WTC11 (cell line): ENCODE data around the gene RAB7A. TPM values are rescaled to one million over a fixed set of nuclear protein-coding genes. Genes with fewer than 3 reads are reported as not detected.

ENCODE experiments used
- ATAC-seq: fragments of 200-7000 bp; cut with Tn5 transposase; 2 replicates; pipeline ENCODE4 v1.10.0; 2021; ENCODE audit warnings: mild to moderate bottlenecking, moderate library complexity
- CTCF ChIA-PET: fragments of 300-600 bp; sonication (Branson Sonifier 250); formaldehyde crosslinking; loops from one replicate; lab custom pipeline; 2021; ENCODE audit warnings: antibody characterized with exemption; lab: Charles Lee
- POLR2A ChIA-PET: fragments of 350-600 bp; sonication (Branson Sonifier 250); formaldehyde crosslinking; loops from one replicate; lab custom pipeline; 2021; ENCODE audit warnings: antibody characterized with exemption; lab: Charles Lee
- DNase-seq: peaks from one replicate; pipeline ENCODE4 v3.0.0; 2021; ENCODE audit warnings: low spot score
- H3K27ac Mint-ChIP-seq: 2 replicates; pipeline ENCODE4 v1.8.0; 2021; ENCODE audit warnings: mixed read lengths
- H3K27me3 Mint-ChIP-seq: 2 replicates; pipeline ENCODE4 v1.8.0; 2021; ENCODE audit warnings: low read depth, mild to moderate bottlenecking, moderate library complexity, mixed read lengths
- H3K36me3 Mint-ChIP-seq: 2 replicates; pipeline ENCODE4 v1.8.0; 2021; ENCODE audit warnings: mixed read lengths
- H3K4me1 Mint-ChIP-seq: 2 replicates; pipeline ENCODE4 v1.8.0; 2022; ENCODE audit warnings: mixed read lengths
- H3K4me3 Mint-ChIP-seq: 2 replicates; pipeline ENCODE4 v1.8.0; 2021; ENCODE audit warnings: mild to moderate bottlenecking, moderate library complexity, mixed read lengths
- H3K9me3 Mint-ChIP-seq: 2 replicates; pipeline ENCODE4 v1.8.0; 2021; ENCODE audit warnings: mixed read lengths
- CREM ChIP-seq: sonication (generic); formaldehyde crosslinking; IDR thresholded peaks from 2 replicates; pipeline ENCODE4 v1.8.1; 2022; ENCODE audit warnings: mild to moderate bottlenecking, missing genetic modification reagents, moderate library complexity
- E2F4 ChIP-seq: sonication (generic); formaldehyde crosslinking; IDR thresholded peaks from 2 replicates; pipeline ENCODE4 v1.8.1; 2022; ENCODE audit warnings: low read depth, mild to moderate bottlenecking, moderate library complexity, missing genetic modification reagents, borderline replicate concordance
- FOXJ3 ChIP-seq: sonication (generic); formaldehyde crosslinking; IDR thresholded peaks from 2 replicates; pipeline ENCODE4 v1.9.0; 2021; ENCODE audit warnings: missing genetic modification reagents, mild to moderate bottlenecking, borderline replicate concordance
- IRF1 ChIP-seq: sonication (generic); formaldehyde crosslinking; IDR thresholded peaks from 2 replicates; pipeline ENCODE4 v1.8.0; 2023; ENCODE audit warnings: missing genetic modification reagents
- IRF2 ChIP-seq: sonication (generic); formaldehyde crosslinking; IDR thresholded peaks from 2 replicates; pipeline ENCODE4 v1.8.0; 2022; ENCODE audit warnings: low read depth, missing genetic modification reagents, borderline replicate concordance
- NFATC4 ChIP-seq: fragments of 250-450 bp; sonication (Bioruptor Pico); IDR thresholded peaks from 2 replicates; pipeline ENCODE4 v1.9.0; 2021; ENCODE audit warnings: mild to moderate bottlenecking
- NFYB ChIP-seq: sonication (generic); formaldehyde crosslinking; conservative IDR thresholded peaks from 2 replicates; pipeline ENCODE4 v1.8.0; 2022; ENCODE audit warnings: low read depth, missing genetic modification reagents
- OVOL2 ChIP-seq: fragments of 250-450 bp; sonication (Bioruptor Pico); IDR thresholded peaks from 2 replicates; pipeline ENCODE4 v1.9.0; 2021; ENCODE audit warnings: mild to moderate bottlenecking, borderline replicate concordance
- RELA ChIP-seq: sonication (generic); formaldehyde crosslinking; IDR thresholded peaks from 2 replicates; pipeline ENCODE4 v1.8.1; 2022; ENCODE audit warnings: missing genetic modification reagents, mild to moderate bottlenecking, borderline replicate concordance
- STAT6 ChIP-seq: sonication (generic); formaldehyde crosslinking; conservative IDR thresholded peaks from 2 replicates; pipeline ENCODE4 v1.8.1; 2023; ENCODE audit warnings: mild to moderate bottlenecking, low read depth, missing genetic modification reagents, moderate library complexity
- ZNF138 ChIP-seq: sonication (generic); formaldehyde crosslinking; conservative IDR thresholded peaks from 2 replicates; pipeline ENCODE4 v1.8.1; 2022; ENCODE audit warnings: mild to moderate bottlenecking, moderate library complexity, missing genetic modification reagents
- ZNF317 ChIP-seq: sonication (generic); formaldehyde crosslinking; IDR thresholded peaks from 2 replicates; pipeline ENCODE4 v1.8.1; 2023; ENCODE audit warnings: low read depth, mild to moderate bottlenecking, moderate library complexity, missing genetic modification reagents, borderline replicate concordance
- ZNF396 ChIP-seq: fragments of 250-450 bp; sonication (Bioruptor Pico); IDR thresholded peaks from 2 replicates; pipeline ENCODE4 v1.8.0; 2021; ENCODE audit warnings: mild to moderate bottlenecking, moderate library complexity, borderline replicate concordance
- ZNF416 ChIP-seq: fragments of 250-450 bp; sonication (Bioruptor Pico); IDR thresholded peaks from 2 replicates; pipeline ENCODE4 v1.9.0; 2021; ENCODE audit warnings: mild to moderate bottlenecking, inconsistent platforms
- ZNF423 ChIP-seq: fragments of 250-450 bp; sonication (Bioruptor Pico); IDR thresholded peaks from 2 replicates; pipeline ENCODE4 v2.1.2; 2022; ENCODE audit warnings: mild to moderate bottlenecking, moderate library complexity
- ZNF671 ChIP-seq: fragments of 250-450 bp; sonication (Bioruptor Pico); IDR thresholded peaks from 2 replicates; pipeline ENCODE4 v1.8.0; 2021; ENCODE audit warnings: mild to moderate bottlenecking
- total RNA-seq: library from RNA; stranded (reverse); gene quantifications from 3 replicates; pipeline ENCODE4 v1.2.3, GENCODE V29; 2021
- TF ChIP-seq, protein P1 (sequence below): sonication (generic); formaldehyde crosslinking; IDR thresholded peaks from 2 replicates; pipeline ENCODE4 v1.8.1; 2022; ENCODE audit warnings: low read depth, missing genetic modification reagents, borderline replicate concordance
- TF ChIP-seq, protein P2 (sequence below): sonication (generic); formaldehyde crosslinking; IDR thresholded peaks from 2 replicates; pipeline ENCODE4 v1.8.0; 2022; ENCODE audit warnings: mild to moderate bottlenecking, missing genetic modification reagents
- TF ChIP-seq, protein P3 (sequence below): sonication (generic); formaldehyde crosslinking; IDR thresholded peaks from 2 replicates; pipeline ENCODE4 v1.8.1; 2022; ENCODE audit warnings: mild to moderate bottlenecking, moderate library complexity, missing genetic modification reagents
- TF ChIP-seq, protein P4 (sequence below): fragments of 250-450 bp; sonication (Bioruptor Pico); IDR thresholded peaks from 2 replicates; pipeline ENCODE4 v1.9.0; 2021; ENCODE audit warnings: moderate library complexity, mild to moderate bottlenecking, inconsistent platforms, borderline replicate concordance

The RAB7A gene
- total RNA-seq, 1 experiment from 2014 or later = 184 TPM

DNA sequence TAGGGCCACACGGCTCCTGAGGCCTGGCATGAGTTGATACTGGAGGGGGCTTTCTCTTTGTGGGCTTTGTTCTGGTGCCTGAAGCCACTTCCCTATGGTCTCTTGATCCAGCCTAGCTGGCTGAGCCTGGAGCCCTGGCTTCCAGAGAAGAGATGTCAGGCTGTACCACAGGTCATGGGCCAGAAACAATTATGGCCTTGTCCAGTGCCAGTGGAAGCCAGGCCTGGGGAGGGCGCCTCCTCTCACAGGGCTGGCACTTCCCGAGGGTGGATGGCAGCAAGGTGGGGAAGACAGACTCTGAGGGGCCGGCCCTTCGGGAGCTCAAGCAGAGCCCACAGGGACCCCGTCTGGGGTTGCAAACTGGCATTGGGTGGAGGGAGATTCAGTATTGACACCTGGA is 118.5 kb downstream of the RAB7A start:
- Mint-ChIP-seq H3K4me3 (no peak overlapping the region), H3K27ac (no peak overlapping the region), H3K36me3 (peaks cover 17% of the 10 kb centered on the region), H3K4me1 (peaks cover 20% of the 10 kb centered on the region), H3K27me3 (peaks cover 24% of the 10 kb centered on the region), H3K9me3 (peaks cover 24% of the 10 kb centered on the region)
- ATAC-seq = no peak
- POLR2A ChIA-PET = no interaction called here
- TF ChIP-seq IRF2 (no peak), STAT6 (CRISPR knock-in tag) (no peak), ZNF416 (CRISPR knock-in tag) (no peak), ZNF138 (CRISPR knock-in tag) (no peak), ZNF396 (CRISPR knock-in tag) (no peak), E2F4 (CRISPR knock-in tag) (no peak), NFYB (no peak), OVOL2 (CRISPR knock-in tag) (no peak), NFATC4 (no peak), ZNF671 (no peak), IRF1 (CRISPR knock-in tag) (no peak), ZNF423 (no peak), CREM (CRISPR knock-in tag) (no peak), ZNF317 (CRISPR knock-in tag) (no peak), FOXJ3 (CRISPR knock-in tag) (no peak), RELA (no peak)
- TF ChIP-seq, protein P1, sequence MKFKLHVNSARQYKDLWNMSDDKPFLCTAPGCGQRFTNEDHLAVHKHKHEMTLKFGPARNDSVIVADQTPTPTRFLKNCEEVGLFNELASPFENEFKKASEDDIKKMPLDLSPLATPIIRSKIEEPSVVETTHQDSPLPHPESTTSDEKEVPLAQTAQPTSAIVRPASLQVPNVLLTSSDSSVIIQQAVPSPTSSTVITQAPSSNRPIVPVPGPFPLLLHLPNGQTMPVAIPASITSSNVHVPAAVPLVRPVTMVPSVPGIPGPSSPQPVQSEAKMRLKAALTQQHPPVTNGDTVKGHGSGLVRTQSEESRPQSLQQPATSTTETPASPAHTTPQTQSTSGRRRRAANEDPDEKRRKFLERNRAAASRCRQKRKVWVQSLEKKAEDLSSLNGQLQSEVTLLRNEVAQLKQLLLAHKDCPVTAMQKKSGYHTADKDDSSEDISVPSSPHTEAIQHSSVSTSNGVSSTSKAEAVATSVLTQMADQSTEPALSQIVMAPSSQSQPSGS (CRISPR knock-in tag) = no peak
- TF ChIP-seq, protein P2, sequence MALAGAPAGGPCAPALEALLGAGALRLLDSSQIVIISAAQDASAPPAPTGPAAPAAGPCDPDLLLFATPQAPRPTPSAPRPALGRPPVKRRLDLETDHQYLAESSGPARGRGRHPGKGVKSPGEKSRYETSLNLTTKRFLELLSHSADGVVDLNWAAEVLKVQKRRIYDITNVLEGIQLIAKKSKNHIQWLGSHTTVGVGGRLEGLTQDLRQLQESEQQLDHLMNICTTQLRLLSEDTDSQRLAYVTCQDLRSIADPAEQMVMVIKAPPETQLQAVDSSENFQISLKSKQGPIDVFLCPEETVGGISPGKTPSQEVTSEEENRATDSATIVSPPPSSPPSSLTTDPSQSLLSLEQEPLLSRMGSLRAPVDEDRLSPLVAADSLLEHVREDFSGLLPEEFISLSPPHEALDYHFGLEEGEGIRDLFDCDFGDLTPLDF (CRISPR knock-in tag) = no peak
- TF ChIP-seq, protein P3, sequence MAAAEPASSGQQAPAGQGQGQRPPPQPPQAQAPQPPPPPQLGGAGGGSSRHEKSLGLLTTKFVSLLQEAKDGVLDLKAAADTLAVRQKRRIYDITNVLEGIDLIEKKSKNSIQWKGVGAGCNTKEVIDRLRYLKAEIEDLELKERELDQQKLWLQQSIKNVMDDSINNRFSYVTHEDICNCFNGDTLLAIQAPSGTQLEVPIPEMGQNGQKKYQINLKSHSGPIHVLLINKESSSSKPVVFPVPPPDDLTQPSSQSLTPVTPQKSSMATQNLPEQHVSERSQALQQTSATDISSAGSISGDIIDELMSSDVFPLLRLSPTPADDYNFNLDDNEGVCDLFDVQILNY (CRISPR knock-in tag) = no peak
- TF ChIP-seq, protein P4, sequence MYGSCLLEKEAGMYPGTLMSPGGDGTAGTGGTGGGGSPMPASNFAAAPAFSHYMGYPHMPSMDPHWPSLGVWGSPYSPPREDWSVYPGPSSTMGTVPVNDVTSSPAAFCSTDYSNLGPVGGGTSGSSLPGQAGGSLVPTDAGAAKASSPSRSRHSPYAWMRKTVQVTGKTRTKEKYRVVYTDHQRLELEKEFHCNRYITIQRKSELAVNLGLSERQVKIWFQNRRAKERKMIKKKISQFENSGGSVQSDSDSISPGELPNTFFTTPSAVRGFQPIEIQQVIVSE (CRISPR knock-in tag) = no peak
- CTCF ChIA-PET = interaction anchor here (0.6 kb wide), 1 partner anchor 164 kb away, joined by 5 read pairs; no protein-coding TSS in a partner anchor
- no peak for DNase-seq
